HL-60/S4 treated with phorbol 12-myristate 13-acetate at 8.2 ng/mL for 4 days and 3 days (cell line): ENCODE data around the gene TIRAP.

Source experiments
- in situ Hi-C: fragments of 300-500 bp; cut with MboI; formaldehyde crosslinking; loops from 2 replicates; pipeline ENCODE4 v1.15.0; 2022; ENCODE audit warnings: low sequenced_read_pairs

The TIRAP gene

GRCh38 chr11:126318574-126319373 lies 35.9 kb downstream of the TIRAP start:
- in situ Hi-C loops, result no loop called here

- in situ Hi-C loops, result no loop called here
These were observed 36.5 kb downstream of the TIRAP start for GRCh38 chr11:126319374-126319740.

- in situ Hi-C loops, result no loop called here
These were observed 40.1 kb downstream of the TIRAP start for GRCh38 chr11:126322996-126323395.

- in situ Hi-C loops, result no loop called here
These were observed 44.5 kb downstream of the TIRAP start for GRCh38 chr11:126327281-126328000.

GRCh38 chr11:126328001-126328390 lies 45.1 kb downstream of the TIRAP start:
- in situ Hi-C loops, result no loop called here

GRCh38 chr11:126328444-126328843 lies 45.6 kb downstream of the TIRAP start:
- in situ Hi-C loops, result no loop called here

GRCh38 chr11:126328938-126329643 lies 46.2 kb downstream of the TIRAP start:
- in situ Hi-C loops, result no loop called here

- in situ Hi-C loops, result no loop called here
These were observed 46.8 kb downstream of the TIRAP start for GRCh38 chr11:126329644-126330211.

- in situ Hi-C loops, result no loop called here
These were observed 48.4 kb downstream of the TIRAP start for GRCh38 chr11:126331286-126331685.

- in situ Hi-C loops, result no loop called here
These were observed 49.4 kb downstream of the TIRAP start for GRCh38 chr11:126332221-126332711.

GRCh38 chr11:126333142-126333541 lies 50.2 kb downstream of the TIRAP start:
- in situ Hi-C loops, result no loop called here

- in situ Hi-C loops, result no loop called here
These were observed 52.0 kb downstream of the TIRAP start for GRCh38 chr11:126334659-126335462.

- in situ Hi-C loops, result no loop called here
These were observed 52.5 kb downstream of the TIRAP start for GRCh38 chr11:126335463-126335760.

- in situ Hi-C loops, result no loop called here
These were observed 53.2 kb downstream of the TIRAP start for GRCh38 chr11:126336138-126336541.

GRCh38 chr11:126336671-126337101 lies 53.8 kb downstream of the TIRAP start:
- in situ Hi-C loops, result no loop called here

- in situ Hi-C loops, result no loop called here
These were observed 54.2 kb downstream of the TIRAP start for GRCh38 chr11:126337126-126337473.

- in situ Hi-C loops, result no loop called here
These were observed 54.8 kb downstream of the TIRAP start for GRCh38 chr11:126337474-126338241.

GRCh38 chr11:126338346-126339055 lies 55.6 kb downstream of the TIRAP start:
- in situ Hi-C loops, result no loop called here
